GM18517 (cell line): Measurements from ENCODE around the gene RBP3.

Source experiments
- ATAC-seq: cut with Tn5 transposase; IDR thresholded peaks from one replicate; pipeline ENCODE4 v1.9.1; 2021; ENCODE audit warnings: mild to moderate bottlenecking, moderate library complexity; ENCODE audit not compliant: unreplicated experiment

The RBP3 gene

DNA sequence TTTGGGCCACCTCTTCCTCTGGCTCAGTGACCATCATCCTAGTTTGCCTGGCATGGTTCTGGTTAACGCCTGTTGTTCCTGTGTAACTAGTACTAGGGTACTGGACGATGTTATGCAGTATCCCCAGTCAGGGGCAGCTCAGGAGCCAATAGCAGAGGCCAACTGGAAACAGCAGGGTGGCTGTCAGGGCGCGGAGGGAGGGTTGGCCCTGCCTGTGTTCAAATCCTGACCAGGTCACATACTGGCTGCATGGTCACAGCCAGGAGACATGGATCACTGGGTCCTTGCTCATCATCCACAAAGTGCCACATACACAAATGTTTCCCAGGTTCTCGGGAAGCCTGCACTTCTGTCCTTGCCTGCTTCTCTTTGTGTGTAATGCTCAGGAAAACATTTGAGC is 12.3 kb upstream of the RBP3 start:
- no peak for ATAC-seq

DNA sequence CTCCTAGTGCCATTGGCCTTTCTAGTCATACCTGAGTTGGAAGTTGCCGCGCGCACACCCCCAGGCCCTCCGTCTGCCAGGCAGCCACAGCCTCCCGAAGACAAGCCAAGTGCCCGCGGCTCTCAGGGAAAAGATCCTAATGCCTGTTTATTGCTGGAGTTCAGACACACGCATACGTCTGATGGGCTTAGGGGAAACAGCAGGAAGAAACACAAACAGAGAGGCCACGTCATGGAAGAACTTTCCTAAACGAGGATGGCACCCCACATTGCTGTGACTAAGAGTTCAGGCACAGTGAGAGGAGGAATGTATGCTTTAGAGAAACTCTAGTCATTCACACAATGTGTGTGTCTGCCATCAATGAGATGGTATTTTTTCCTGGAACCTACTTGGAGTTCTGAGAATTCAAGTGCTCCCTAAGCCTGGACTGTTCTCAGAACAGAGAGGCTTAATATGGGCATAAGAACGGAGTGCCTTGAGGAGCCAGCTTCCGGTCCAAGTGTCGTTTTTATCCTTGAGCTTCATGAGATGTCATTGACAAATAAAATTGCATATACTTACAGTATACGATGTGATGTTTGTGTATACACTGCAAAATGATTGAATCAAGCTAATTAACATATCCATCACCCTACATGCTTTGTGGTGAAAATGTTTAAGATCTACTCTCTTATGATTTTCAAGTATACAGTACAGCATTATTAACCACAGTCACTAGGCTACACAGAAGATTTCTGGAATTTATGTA is 11.6 kb upstream of the RBP3 start:
- no peak for ATAC-seq

DNA sequence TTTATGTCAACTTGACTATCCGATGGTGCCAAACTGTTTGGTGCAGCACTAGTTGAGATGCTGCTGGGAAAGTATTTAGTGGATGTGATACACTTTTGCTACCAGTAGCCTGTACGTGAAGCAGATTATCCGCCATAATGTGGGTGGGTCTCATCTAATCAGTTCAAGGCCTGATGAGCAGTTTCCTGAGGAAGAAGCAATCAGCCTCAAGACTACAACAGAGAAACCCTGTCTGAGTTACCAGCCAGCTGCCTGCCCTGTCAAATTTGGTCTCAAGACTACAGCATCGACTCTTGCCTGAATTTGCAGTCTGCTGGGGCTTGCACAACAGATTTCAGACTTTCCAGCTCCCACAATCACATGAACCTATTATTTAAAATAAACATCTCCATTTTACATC is 10.9 kb upstream of the RBP3 start:
- ATAC-seq = no peak

DNA sequence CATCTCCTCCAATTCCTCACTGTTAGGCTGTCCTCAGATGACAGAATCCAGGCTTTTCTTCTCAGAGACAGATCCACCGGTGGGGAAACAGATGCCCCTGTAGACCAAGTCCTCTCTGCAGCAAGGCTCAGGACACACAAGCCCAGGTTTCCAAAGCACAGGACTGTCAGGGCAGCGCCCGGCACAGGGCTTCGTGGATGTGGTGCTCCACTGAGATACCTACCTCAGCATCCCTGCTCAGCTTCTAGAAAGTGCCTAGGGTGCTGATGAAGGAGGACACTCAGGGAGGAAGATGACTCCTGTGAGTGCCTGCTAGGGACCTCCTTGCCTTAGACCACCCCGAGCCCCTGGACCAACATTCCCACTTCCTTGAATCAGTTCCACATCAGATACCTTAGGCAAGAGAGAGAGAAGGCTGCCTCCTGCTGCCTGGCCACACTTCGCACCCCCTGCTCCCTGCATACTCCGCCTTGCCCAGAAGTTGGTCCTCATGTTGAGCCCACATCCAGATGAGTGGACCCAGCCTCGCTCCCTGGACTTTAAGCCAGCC is 8.9 kb upstream of the RBP3 start:
- no peak for ATAC-seq

DNA sequence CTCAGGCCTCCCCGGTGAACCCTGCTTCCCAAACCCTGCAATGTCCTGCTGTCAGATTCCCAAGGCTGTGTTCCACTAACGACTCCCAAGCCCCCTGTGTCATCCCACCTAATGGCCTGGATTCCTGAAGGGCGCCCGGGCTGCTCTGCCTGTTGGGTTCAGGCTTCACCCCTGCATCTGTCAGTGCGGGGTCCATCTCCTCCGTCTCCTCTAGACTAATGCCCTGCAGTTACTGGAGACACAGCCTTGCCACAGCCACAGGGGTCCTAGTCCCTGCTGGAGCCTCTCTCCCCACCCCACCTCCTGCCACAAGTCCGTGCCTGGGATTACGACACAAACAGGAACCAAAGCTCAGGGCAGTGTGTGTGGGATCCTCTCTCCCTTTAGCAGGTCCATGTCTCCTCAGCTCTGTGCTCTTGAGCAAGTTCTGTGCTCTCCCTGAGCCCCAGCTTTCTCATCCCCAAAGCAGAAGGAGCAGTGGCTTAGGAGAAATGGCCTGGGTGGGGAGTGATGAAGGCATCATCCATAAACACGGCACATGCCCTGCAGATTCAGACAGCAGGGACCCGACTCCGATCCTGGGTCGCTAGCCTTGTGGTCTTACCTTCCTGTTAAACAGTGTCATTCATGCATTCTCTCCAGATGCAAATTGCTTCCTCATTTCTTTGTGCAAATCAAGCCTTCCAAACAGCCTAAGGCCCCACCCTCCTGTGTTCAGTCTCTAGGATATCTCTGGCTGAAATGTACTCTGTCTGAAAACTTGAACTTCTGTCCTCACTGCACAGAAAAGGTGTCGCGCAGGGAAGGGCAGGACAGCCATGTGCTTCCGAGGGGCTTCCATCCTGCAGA is 8.2 kb upstream of the RBP3 start:
- no peak for ATAC-seq

DNA sequence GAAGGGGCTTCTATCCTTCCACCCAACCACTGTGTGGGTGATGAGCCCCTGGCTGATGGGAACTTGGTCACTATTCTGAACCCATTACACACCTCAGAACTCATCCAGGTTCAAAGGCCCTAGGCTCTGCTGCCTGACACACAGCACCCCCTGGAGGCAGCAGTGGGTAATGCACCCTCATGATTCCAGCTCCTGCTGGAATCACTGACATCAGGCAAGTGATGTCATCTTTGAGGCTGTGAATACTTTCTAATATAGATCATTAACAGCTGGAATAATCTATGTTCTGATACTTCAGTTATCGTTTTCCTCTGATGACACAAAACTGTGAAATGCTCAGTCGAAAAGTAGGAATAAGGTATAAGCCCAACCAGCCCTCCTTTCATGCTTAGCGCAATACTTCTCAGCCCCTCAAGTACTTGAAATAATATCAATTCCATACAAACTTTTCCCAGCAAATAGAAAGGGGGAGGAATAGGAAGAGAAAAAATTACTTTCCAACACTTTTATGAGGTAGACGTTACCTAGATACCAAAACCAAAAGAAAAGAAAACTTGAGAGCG is 7.5 kb upstream of the RBP3 start:
- no peak for ATAC-seq

DNA sequence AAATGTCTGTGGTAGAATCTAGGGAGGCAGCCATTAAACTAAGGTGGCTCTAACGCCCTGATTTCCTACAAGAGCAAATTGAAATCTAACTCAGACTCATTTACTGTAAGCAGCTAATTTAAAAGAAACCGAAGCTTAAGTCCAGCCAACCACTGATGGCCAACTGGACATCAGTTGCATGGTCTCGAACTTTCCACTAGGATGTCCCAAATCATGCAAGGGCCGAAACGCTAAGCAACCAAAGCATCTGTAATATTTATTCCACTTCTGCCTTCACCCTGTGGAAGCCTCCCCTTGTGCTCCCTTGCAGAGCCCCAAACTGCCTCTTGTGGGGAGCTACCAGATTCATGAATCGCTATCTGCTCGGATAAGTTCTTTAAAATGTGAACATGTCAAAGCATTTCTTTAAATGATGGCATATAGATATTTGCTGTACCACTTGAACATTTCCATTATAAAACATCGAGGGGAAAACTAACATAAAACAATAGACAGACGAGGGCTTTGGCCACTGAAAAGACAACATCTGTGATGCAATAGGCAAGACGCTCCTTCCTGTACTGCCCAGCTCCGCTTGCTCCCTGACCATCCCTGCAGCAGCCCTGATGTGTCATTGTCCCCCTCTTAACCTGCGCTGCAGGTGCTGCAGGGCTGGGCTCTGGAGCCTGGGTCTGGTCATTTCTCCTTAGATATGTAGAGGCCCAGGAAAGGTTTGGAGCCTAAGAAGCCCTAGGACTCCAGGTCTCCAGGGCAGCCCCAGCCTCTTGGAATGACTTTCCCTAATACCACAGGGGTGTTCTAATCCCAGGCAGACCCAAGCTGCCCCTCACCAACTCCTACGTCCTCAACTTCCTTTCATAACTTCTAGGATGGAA is 2.9 kb upstream of the RBP3 start:
- ATAC-seq = no peak

DNA sequence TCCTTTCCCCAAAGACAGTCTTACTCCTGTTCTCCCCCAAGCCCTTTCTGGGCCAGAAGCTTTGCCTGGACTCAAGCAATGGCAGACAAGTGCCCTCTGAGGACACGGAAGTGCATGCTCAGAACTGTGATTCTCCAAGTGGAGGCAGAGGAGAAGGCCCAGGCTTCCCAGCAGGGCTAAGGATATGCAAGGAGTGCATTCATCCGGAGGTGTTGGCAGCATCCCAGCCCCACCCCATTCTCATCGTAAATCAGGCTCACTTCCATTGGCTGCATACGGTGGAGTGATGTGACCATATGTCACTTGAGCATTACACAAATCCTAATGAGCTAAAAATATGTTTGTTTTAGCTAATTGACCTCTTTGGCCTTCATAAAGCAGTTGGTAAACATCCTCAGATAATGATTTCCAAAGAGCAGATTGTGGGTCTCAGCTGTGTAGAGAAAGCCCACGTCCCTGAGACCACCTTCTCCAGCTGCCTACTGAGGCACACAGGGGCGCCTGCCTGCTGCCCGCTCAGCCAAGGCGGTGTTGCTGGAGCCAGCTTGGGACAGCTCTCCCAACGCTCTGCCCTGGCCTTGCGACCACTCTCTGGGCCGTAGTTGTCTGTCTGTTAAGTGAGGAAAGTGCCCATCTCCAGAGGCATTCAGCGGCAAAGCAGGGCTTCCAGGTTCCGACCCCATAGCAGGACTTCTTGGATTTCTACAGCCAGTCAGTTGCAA is 1.4 kb upstream of the RBP3 start:
- no peak for ATAC-seq

DNA sequence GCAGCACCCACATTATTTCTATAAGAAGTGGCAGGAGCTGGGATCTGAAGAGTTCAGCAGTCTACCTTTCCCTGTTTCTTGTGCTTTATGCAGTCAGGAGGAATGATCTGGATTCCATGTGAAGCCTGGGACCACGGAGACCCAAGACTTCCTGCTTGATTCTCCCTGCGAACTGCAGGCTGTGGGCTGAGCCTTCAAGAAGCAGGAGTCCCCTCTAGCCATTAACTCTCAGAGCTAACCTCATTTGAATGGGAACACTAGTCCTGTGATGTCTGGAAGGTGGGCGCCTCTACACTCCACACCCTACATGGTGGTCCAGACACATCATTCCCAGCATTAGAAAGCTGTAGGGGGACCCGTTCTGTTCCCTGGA is 874 bp upstream of the RBP3 start:
- no peak for ATAC-seq

DNA sequence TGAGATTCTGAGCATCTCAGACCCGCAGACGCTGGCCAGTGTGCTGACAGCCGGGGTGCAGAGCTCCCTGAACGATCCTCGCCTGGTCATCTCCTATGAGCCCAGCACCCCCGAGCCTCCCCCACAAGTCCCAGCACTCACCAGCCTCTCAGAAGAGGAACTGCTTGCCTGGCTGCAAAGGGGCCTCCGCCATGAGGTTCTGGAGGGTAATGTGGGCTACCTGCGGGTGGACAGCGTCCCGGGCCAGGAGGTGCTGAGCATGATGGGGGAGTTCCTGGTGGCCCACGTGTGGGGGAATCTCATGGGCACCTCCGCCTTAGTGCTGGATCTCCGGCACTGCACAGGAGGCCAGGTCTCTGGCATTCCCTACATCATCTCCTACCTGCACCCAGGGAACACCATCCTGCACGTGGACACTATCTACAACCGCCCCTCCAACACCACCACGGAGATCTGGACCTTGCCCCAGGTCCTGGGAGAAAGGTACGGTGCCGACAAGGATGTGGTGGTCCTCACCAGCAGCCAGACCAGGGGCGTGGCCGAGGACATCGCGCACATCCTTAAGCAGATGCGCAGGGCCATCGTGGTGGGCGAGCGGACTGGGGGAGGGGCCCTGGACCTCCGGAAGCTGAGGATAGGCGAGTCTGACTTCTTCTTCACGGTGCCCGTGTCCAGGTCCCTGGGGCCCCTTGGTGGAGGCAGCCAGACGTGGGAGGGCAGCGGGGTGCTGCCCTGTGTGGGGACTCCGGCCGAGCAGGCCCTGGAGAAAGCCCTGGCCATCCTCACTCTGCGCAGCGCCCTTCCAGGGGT is 703 bp downstream of the RBP3 start:
- ATAC-seq = no peak

DNA sequence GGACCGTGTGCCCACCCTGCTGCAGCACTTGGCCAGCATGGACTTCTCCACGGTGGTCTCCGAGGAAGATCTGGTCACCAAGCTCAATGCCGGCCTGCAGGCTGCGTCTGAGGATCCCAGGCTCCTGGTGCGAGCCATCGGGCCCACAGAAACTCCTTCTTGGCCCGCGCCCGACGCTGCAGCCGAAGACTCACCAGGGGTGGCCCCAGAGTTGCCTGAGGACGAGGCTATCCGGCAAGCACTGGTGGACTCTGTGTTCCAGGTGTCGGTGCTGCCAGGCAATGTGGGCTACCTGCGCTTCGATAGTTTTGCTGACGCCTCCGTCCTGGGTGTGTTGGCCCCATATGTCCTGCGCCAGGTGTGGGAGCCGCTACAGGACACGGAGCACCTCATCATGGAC is 1.4 kb downstream of the RBP3 start:
- ATAC-seq = no peak

DNA sequence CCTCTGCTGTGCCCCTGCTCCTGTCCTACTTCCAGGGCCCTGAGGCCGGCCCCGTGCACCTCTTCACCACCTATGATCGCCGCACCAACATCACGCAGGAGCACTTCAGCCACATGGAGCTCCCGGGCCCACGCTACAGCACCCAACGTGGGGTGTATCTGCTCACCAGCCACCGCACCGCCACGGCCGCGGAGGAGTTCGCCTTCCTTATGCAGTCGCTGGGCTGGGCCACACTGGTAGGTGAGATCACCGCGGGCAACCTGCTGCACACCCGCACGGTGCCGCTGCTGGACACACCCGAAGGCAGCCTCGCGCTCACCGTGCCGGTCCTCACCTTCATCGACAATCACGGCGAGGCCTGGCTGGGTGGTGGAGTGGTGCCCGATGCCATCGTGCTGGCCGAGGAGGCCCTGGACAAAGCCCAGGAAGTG is 1.8 kb downstream of the RBP3 start:
- no peak for ATAC-seq

DNA sequence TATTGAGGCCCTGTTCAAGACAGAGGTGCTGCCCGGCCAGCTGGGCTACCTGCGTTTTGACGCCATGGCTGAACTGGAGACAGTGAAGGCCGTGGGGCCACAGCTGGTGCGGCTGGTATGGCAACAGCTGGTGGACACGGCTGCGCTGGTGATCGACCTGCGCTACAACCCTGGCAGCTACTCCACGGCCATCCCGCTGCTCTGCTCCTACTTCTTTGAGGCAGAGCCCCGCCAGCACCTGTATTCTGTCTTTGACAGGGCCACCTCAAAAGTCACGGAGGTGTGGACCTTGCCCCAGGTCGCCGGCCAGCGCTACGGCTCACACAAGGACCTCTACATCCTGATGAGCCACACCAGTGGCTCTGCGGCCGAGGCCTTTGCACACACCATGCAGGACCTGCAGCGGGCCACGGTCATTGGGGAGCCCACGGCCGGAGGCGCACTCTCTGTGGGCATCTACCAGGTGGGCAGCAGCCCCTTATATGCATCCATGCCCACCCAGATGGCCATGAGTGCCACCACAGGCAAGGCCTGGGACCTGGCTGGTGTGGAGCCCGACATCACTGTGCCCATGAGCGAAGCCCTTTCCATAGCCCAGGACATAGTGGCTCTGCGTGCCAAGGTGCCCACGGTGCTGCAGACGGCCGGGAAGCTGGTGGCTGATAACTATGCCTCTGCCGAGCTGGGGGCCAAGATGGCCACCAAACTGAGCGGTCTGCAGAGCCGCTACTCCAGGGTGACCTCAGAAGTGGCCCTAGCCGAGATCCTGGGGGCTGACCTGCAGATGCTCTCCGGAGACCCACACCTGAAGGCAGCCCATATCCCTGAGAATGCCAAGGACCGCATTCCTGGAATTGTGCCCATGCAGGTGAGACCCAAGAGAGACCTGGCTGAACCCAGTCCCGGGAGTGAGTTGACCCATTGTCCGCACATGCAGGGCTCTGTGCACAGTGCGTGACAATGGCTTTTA is 2.8 kb downstream of the RBP3 start:
- ATAC-seq = no peak

DNA sequence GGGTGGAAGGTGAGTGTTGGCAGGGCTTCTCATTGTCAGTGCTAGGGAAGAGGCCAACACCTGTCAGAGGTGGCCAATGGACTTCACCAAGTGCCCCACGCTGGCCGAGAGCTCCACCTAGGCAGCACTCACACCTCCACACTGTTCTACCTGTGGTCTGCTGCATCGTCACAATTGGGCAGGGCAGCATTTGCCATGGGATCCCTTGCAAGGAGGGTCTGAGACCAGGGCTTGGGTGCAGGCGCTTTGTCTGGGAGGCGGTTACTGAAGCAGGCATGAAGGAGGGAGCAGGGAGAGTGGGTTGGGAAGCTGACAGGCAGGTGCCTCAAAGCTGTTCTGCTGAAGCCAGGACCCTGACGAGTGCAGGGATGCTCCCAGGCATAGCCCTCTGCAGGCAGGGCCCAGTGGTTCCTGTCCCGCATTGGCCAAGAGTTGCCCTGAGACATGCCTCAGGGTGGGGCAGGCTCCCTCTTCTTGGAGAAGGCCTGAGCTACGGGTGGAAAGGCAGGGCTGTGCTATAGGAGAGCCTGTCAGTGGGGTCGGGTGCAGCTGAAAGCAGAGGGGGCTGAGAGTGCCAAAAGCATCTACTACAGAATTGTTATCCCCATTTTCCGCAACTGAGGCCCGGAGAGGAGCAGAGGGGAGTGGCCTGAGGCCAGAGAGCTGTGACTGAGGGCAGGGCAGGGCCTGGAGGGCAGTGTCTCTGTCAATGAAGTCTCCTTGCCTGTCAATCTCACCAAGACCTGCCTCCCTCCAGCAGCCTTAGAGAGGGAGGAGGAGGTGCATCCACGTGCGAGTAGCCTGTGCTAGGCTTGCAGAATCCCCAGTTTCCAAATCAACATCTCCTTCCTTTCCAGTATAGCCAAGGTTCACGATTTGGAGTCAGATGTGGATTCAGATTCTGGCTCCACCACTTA is 4.0 kb downstream of the RBP3 start:
- ATAC-seq = no peak

DNA sequence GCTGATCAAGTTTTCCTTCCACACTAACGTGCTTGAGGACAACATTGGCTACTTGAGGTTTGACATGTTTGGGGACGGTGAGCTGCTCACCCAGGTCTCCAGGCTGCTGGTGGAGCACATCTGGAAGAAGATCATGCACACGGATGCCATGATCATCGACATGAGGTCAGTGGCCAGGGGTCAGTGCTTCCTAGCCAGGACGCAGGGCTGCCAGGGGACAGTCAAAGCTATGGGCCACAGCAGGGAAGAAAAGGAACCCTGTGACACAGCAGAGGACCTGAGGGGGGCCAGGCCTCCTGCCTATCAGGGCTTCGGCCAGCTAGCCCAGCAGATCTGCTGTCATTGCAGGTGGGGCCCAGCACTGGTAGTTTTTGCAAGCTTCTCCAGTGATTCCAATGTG is 5.2 kb downstream of the RBP3 start:
- ATAC-seq = no peak

DNA sequence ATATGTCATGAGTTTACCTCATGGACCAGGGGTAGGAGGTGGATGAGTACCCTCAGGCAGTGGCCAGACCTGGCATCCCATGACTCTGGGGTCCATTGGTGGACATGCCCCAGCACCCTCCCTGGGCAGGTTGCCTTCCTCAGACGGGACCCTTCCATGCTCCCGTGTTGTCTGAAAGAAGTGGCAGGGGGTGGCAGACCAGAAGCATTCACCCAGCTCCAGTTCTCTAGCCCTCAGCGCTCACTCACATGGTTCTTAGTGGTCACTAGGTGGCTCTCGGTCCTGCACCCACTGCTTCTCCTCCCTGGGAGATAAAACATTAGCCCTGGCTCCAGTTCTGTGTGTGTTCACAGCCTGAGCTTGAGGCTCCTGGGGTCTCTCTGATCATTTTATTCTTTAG is 6.0 kb downstream of the RBP3 start:
- ATAC-seq = no peak

DNA sequence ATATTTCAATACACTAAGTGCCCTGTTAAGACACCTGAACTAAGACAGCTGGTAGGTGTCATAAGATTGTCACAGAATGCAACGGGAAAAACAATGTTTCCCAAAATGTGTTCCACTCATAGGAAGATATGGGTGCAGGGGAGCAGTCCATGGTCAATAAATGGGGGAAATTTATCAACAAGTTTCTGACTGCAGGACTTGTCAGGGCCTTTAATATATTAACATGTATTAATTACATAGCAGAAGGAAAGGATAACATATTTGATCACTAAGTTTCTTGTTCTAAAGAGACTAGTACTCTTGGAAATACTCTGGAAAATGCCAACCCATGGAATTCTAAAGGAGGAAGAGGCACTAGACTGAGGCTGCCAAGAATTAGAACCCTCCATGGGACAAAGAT is 6.7 kb downstream of the RBP3 start:
- no peak for ATAC-seq
